GM12864 (cell line): Measurements from ENCODE around the gene TTC27.
"Not testable (repeated sequence)": the region's sequence is repeated elsewhere in the genome, so short reads cannot be mapped to it uniquely, and the experiment has no call there.

ENCODE experiments used
- DNase-seq: peaks from one replicate; pipeline ENCODE4 v3.0.0-alpha.2; 2011; ENCODE audit warnings: low read depth
- H3K4me3 ChIP-seq: 2 replicates; pipeline ENCODE4 v1.5.1; 2011; ENCODE audit warnings: mild to moderate bottlenecking, low read depth, low read length, control low read depth
- CTCF ChIP-seq: IDR thresholded peaks from 2 replicates; pipeline ENCODE4 v1.5.1; 2011; ENCODE audit warnings: low read depth, mild to moderate bottlenecking, moderate library complexity, low read length, control low read depth, inconsistent platforms; ENCODE audit errors: missing control alignments

Gene TTC27

GRCh38 chr2:32723467-32724079 is 95.7 kb downstream of the TTC27 start:
- no peak for DNase-seq
- H3K4me3 ChIP-seq = no peak overlapping the region
- no peak for TF ChIP-seq CTCF

DNA sequence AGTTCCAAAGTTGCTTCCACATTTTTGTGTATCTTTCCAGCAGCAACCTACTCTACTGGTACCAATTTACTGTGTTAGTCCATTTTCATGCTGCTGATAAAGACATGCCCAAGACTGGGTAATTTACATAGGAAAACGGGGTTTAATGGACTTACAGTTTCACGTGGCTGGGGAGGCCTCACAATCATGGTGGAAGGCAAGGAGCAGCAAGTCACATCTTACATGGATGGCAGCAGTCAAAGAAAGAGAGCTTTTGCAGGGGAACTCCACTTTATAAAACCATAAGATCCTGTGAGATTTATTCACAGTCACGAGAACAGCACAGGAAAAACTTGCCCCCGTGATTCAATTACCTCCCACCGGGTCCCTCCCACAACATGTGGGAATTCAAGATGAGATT is 98.8 kb downstream of the TTC27 start:
- H3K4me3 ChIP-seq, DNase-seq: not testable (repeated sequence)

GRCh38 chr2:32727157-32727556 is 99.3 kb downstream of the TTC27 start:
- TF ChIP-seq CTCF = no peak
- no peak for DNase-seq
- no peak overlapping the region for H3K4me3 ChIP-seq

GRCh38 chr2:32730958-32731357 is 103.1 kb downstream of the TTC27 start:
- not testable (repeated sequence) for DNase-seq, H3K4me3 ChIP-seq

DNA sequence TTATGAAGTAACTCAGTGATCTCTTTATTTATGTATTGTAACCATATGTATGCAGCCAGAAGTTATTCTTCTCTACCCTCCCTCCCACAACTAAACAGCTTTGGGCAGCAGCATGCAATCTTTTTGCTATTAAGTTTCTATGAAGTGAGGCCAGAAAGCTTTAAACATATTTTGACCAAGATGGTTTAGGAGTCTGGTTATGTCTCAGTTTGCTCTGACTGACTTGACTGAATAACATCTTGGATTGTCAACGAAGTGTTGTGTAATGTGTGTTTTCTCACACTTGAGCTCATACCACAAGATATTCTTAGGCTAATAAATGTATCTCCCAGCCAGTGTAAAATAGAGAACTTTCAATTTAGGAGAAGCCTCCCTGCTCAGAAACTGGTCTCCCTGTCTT is 104.3 kb downstream of the TTC27 start:
- TF ChIP-seq CTCF = no peak
- no peak for DNase-seq
- H3K4me3 ChIP-seq = no peak overlapping the region

- no peak for TF ChIP-seq CTCF
- DNase-seq = no peak
- no peak overlapping the region for H3K4me3 ChIP-seq
Observed at GRCh38 chr2:32732912-32733472, 105.1 kb downstream of the TTC27 start.

- no peak for DNase-seq
- H3K4me3 ChIP-seq = no peak overlapping the region
- no peak for TF ChIP-seq CTCF
Observed at GRCh38 chr2:32735348-32735747, 107.5 kb downstream of the TTC27 start.

GRCh38 chr2:32738939-32739338 is 111.1 kb downstream of the TTC27 start:
- TF ChIP-seq CTCF = no peak
- DNase-seq = no peak
- H3K4me3 ChIP-seq = no peak overlapping the region
